HG02759 (cell line): ENCODE measurements around the gene GNPTG.

Experiments
- ATAC-seq: cut with Tn5 transposase; IDR thresholded peaks from one replicate; pipeline ENCODE4 v1.9.1; 2021; ENCODE audit warnings: mild to moderate bottlenecking, moderate library complexity; ENCODE audit not compliant: unreplicated experiment

The GNPTG gene

DNA sequence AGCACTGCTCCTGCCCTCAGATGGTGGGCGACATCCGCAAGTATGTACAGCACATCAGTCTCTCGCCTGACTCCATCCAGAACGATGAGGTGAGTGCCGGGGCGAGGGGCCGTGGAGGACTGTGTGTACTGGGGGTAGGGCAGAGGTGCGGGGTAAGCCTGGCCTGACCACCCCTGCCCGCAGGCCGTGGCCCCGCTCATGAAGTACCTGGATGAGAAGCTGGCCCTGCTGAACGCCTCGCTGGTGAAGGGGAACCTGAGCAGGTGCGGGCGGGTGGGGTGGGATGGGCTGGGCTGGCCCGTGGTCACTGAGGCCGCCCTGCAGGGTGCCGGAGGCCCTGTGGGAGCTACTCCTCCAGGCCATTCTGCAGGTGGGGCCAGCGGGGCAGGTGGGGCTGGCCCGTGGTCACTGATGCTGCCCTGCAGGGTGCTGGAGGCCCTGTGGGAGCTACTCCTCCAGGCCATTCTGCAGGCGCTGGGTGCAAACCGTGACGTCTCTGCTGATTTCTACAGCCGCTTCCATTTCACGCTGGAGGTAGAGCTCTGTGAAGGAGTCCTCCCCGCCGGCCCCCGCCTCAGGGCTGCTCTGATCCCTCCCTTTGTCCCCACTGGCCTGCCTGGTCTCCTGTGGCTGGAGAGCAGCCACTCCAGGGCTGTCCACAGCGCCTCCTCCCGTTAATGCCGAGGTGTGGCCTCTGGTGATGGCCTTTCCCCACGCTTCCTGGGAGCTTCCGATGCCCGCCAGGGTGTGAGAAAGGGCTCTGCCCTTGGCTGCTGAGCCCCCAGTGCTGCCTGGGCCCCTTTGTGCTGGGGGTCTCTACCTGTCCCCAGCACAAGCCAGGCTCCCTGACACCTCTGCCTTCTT is 5.1 kb upstream of the GNPTG start:
- no peak for ATAC-seq

DNA sequence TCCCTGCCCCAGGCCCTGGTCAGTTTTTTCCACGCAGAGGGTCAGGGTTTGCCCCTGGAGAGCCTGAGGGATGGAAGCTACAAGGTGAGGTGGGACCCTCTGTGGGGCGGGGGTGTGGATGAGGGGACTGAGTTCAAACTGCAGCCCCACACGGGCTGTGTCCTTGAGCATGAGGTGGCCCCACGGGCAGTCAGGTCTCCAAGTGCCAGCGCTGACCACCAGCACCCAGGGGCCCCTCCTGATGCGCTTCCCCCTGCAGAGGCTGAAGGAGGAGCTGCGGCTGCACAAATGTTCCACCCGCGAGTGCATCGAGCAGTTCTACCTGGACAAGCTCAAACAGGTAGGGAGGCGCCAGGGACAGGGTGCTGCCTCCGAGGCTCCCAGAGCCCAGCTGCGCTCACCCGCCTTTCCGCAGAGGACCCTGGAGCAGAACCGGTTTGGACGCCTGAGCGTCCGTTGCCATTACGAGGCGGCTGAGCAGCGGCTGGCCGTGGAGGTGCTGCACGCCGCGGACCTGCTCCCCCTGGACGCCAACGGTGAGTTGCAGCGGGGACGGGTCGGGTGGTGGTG is 4.4 kb upstream of the GNPTG start:
- ATAC-seq = no peak

DNA sequence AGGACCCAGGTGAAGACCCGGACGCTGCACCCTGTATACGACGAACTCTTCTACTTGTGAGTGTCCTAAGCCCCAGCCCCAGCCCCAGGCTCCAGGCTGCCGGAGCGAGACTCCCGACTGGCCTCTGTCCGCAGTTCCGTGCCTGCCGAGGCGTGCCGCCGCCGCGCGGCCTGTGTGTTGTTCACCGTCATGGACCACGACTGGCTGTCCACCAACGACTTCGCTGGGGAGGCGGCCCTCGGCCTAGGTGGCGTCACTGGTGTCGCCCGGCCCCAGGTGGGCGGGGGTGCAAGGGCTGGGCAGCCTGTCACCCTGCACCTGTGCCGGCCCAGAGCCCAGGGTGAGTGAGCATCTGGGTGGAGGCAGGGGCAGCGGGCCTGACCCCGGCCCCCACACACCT is 3.8 kb upstream of the GNPTG start:
- ATAC-seq = no peak

DNA sequence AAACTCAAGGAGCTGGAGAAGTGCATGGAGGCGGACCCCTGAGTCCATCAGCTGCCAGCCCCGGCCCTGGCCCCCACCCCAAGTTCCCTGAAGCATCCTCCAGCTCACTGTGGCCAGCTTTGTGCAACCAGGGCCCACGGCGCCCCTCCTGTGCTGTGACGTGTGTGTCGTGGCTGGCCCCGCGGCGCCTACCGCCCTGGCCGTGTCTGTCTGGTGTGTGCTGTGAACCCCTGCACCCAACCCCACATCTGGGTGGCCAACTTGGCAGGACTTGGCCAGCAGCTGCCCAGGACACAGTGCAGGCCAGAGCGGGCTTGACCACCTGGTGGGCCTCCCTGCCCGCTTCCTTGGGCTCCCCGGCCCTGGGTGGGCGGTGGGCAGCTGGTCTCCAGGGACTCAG is 3.3 kb upstream of the GNPTG start:
- no peak for ATAC-seq

DNA sequence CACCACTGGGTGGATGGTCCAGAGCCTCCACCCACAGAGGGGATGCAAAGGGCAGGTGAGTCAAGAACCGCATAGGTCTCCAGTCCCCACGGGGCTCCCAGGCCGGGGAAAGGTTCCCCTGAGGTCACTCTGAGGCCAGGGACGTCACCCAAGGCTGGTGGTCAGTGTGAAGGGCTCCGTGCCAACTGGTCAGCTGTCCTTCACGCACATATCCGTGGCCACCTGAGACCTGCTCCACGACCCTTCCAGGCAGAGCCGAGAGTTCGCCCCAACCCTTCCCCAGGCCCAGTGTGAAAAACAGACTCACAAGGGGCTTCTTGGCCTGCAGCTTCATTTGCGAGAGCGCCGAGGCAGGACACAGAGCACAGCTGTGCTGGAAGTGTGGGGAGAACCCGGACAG is 2.8 kb upstream of the GNPTG start:
- ATAC-seq = no peak

DNA sequence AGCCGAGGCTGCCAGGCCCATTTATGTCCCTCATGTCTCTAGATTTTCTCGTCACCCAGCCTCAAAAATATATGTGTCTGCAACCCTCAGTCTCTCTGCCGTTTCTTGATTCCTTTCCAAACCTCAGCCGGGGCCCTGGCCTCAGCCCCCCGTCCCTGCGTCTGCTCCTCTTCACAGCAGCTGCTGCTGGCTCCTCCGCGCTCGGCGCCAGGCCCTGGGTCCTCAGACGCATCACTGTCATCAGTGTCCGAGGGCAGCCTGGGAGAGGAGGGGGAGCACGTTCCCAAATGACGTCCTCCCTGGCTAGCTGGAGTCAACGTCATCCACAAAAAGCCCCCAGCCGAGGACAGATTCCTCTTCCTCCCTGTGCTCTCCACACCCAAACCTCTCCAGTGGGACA is 2.4 kb upstream of the GNPTG start:
- ATAC-seq = no peak

DNA sequence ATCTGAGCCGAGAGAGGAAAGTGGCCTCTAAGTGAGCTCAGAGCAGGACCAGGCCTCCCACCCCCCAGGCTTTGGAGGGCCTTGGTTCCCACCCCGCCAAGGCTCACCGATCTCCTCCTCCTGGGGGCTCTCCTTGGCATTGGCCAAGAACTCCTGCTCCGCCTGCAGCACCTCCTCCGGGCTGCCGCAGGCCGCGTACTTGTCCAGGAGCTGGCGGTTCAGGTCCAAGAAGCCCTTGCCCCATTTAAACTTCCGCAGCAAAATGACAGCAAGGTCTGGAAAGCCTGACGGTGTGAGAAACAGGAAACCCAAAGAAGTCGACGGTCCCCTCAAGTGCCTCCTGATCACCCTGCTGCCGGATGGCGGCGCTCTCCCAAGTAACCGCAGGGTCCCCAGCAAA is 1.8 kb upstream of the GNPTG start:
- ATAC-seq = no peak

DNA sequence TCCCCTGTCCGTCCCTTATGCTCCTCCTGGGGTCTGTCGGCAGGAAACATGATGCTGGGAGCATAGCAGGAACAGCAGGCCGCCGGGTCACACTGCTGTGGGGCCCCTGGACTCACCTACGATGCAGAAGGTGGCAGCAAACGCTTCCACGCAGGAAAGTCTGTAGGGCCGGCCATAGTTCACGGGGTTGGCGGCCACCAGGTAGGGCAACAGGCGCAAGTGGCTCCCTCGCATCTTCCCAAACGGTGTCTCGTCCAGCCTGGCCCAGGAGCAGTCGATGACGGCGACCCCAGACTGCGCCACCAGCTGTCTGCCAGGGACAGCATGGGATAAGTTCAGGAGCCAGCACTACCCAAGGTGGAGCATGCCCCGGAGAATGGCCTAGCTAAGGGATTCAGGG is 1.0 kb upstream of the GNPTG start:
- no peak for ATAC-seq

DNA sequence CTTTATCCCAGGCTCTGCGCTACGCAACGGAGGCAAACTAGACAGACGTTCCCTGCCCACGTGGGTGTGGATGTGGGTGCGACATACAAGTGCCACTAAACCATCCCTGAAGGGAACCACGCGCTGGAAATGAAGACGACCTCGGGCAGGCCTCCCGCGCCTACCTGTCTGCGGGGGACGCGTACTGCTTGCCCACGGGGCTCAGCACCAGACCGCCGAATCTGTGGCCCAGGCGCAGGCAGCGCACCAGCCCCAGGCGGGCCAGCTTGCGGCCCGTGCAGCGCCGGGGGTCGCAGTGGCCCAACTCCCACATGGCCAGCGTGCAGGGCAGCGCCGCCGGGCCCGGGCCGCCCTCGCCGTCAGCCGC is 533 bp upstream of the GNPTG start:
- ATAC-seq = peak; percentile 25

DNA sequence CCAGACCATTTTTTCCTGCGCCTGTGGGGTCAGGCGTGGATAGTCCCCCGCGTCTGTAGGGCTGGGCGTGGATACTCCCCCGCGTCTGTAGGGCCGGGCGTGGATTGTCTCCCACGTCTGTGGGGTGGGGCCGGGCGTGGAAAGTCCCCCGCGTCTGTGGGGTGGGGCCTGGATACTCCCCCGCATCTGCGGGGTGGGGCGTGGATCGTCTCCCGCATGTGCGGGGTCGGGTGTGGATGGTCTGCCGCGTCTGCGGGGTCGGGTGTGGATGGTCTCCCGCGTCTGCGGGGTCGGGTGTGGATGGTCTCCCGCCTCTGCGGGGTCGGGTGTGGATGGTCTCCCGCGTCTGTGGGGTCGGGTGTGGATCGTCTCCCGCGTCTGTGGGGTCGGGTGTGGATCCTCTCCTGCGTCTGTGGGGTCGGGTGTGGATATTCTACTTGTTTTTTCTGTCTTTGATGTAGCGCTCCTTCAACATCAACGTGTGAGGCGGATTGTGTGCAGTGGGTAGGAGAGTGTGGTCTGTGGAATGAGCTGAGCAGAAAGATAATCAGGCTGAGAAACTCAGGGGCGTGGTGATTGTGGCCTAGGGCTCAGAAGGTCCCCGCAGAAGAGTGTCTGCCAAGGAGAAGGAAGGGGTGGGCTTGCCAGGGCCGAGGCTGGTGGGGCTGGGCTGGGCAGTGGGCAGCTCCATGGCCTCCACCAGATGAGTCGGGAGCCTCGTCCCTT is 3.2 kb downstream of the GNPTG start:
- no peak for ATAC-seq

DNA sequence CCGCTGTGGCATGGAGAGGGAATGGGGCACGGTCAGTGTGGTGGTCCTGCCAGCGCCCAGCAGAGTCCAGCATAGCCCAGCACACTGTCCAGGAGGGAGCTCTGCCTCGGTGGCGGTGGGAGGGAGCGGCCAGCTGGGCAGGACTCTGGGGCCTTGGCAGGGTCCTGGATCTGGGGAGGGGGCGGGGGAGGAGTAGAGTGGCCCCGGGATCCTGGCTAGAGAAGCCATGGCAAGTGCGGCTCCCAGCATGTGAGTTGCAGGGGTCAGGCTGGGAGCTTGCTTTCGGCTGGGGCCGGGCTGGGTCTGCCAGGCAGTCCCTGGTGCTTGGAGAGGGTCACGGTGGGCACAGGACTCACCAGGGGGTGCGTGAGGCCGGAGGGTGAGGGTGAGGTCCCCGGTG is 3.9 kb downstream of the GNPTG start:
- ATAC-seq = no peak

DNA sequence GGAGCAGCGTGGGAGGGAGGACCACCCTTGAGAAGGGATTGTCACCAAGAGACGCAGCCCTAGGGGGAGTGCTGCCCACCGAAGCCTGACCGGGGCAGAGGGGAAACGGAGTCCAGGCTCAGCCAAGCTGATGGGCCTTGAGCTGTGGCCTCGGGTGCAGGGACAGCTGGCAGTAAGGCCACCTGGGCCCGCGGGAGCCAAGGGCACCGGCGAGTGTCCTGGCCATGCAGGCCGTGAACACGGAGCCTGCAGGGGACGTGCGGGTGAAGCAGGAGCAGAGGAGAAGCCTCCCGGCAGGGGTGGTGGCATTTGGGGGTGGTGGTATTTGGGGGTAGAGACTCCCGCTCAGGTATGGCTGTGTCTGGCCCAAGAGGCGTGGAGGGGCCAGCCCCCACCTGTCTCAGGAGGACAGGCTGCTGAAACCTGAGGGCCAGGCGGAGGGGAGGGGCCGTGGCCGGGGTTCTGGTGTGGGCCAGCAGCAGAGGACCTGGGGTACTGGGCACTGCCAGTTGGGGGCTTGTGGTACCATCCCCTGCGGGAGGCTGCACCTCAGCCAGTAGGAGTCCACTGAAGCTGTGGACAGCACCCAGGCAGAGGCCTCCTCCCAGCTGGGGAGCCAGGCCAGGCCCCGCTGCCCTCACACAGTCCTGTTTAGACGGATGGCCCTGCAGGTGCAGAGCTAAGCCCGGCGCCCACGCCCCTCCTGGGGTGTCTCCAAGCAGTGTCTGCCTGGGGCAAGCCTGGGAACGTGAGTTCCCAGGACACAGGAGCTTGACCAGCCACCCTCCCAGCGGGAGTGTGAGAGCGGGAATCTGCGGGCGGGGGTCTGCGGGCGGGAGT is 4.5 kb downstream of the GNPTG start:
- no peak for ATAC-seq

DNA sequence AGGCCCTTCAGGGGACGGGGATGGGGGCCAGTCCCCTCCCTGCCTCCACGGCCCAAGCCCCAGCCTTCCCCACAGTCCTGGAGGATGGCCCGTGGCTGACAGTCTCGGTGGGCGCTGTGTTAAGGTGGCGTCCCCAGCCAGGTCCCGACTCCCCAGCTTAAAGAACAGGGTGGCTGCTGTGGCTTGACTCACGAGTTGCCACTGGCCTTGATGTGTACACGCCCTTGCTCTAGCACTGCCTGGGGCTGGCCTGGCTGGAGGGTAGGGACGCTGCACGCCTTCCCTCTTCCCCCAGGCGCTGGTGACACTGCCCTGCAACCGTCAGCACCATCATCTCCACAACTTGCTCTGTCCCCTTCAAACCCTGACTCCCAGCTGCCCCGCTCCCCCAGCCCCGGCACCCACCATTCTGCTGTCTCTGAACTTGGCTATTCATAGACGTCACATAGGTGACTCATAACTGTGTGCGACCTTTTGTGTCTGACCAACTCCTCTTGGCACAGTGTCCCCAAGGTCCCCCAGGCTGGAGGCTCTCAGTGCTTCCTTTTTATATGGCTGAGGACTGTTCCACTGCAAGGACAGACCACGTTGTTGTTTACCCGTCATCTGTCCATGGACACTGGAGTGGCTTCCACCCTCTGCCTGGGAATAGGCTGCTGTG is 6.3 kb downstream of the GNPTG start:
- no peak for ATAC-seq

DNA sequence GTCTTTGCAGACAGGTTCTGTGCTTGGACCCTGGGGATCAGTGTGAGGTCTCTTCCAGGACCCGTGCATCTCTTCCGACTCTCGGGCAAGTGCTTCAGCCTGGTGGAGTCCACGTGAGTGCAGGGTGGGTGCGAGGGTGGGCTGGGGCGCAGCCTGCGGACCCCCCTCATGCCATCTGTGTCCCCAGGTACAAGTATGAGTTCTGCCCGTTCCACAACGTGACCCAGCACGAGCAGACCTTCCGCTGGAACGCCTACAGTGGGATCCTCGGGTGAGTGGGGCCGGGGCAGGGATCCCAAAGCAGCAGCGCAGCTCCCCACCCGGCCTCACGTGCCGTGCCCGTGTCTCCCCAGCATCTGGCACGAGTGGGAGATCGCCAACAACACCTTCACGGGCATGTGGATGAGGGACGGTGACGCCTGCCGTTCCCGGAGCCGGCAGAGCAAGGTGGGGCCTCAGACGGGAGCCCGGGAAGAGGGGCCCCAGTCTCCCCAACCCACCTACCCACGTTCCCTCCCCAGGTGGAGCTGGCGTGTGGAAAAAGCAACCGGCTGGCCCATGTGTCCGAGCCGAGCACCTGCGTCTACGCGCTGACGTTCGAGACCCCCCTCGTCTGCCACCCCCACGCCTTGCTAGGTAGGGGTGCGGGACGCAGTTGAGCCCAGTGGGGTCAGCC is 10.1 kb downstream of the GNPTG start:
- no peak for ATAC-seq

DNA sequence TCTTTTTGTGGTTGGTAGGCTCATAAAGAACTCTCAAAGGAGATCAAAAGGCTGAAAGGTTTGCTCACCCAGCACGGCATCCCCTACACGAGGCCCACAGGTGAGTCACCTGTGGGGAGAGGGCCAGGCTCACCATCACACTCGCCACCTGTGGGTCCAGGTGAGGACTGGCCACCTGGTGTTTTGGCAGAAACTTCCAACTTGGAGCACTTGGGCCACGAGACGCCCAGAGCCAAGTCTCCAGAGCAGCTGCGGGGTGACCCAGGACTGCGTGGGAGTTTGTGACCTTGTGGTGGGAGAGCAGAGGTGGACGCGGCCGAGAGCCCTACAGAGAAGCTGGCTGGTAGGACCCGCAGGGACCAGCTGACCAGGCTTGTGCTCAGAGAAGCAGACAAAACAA is 11.1 kb downstream of the GNPTG start:
- no peak for ATAC-seq

DNA sequence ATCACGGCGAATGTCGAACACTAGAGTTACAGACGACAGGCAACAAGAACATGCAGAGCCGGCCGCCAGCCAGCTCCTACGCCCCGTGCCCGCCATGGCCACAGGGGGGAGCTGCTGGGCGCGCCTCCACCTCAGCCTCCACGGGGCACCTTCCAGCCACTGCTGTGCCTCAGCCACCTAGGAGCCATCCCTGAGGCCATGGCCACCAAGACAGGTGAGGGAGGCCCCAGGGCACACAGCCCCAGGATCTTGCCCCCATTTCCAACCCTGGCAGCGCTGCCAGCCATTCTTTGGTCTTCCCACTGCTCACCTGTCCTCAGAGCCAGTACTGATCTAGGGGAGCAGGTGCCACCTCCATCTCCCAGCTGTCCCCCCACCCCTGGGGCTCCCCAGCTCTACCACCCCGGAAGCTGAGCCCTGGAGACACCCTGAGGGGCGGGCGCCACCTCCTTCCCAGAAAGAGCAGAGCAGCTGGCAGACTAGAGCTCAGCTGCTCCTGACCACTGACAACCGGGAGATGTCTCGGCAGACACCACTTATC is 11.8 kb downstream of the GNPTG start:
- no peak for ATAC-seq

DNA sequence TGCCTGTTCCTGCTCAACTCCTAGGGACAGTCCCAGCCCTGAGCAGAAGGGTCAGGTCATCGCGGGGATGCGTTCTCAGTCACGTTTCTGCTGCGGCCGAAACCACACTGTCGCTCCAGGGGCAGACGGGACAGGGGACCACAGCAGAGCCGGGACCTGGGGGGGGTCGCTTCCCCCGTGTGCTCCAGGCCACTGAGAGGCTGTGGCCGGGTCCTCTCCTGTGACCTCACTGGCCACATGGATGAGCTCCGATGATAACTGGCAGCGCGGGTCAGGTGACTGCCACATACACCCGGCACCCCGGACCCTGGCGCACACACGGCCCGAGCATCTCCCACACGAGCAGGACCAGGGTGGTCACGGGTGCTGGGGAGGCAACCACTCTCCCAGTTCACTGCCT is 12.8 kb downstream of the GNPTG start:
- ATAC-seq = no peak

DNA sequence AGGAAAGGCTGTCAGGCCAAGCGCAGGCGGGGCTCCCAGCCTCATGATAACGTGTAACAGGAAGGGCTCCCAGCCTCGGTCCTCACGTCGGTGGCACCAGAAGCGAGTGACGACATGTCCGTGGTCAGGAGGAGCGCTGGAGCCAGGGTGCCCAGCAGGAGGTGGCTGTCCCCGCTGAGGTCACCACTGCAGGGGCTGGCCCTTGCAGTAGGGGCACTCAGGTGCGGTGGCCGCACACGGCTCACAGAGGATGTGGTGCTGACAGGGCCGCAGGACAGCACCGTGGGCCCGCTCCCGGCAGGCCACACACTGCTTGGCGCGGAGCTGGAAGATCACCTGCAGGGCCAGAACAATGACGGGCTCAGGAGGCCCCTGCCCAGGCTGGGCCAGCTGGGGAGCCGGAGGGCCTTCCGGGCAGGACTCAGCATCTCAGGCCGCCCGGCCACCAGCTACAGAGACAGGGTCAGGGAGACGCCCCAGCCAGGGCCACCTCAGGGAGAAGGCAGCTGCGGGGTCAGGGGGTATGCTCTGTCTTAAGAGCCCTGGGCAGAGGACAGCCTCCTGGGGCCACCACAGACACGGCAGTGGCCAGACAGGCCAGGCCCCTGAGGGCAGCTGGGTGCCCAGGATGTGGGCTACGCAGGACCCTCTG is 14.5 kb downstream of the GNPTG start:
- no peak for ATAC-seq

DNA sequence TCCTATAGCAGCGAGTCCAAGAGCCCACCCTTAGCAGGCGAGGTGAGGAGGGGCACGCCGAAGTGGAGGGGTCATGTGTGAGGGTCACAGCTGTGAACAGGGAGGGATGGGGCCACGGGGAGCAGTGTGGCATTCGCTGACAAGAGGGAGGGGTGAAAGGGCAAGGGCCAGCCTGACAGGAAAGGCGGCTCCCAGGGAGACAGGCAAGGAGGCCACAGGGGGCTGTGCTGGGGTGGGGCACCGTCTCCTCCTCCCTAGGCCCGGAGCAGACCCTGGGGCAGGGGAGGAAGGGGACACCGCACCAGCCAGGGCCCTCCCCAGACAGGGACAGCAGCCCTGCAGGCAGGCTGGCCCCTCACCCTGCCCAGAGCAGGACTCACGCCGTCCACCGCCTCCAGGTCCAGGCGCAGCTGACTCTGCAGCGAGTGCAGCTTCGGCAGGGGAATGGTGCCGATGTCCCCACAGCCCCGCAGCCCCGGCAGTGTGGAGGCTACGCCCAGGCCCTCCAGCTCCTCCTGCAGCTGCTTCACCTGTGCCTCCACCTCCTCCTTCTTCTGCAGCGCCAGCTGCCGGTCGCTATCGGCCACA is 15.1 kb downstream of the GNPTG start:
- no peak for ATAC-seq
